Upper lobe of right lung (tissue), 1 donor: Measurements from ENCODE around the gene SLC44A1. TPM values are rescaled to one million over a fixed set of nuclear protein-coding genes. Genes with fewer than 3 reads are reported as not detected.

ENCODE experiments used
- ATAC-seq: fragments of 200-7000 bp; cut with Tn5 transposase; one replicate; pipeline ENCODE4 v1.9.1; 2020; ENCODE audit warnings: mild to moderate bottlenecking, moderate library complexity
- DNase-seq: peaks from one replicate; pipeline ENCODE4 v3.0.0-alpha.2; 2020
- H3K27ac ChIP-seq: fragments of 200-600 bp; one replicate; pipeline ENCODE4 v1.8.0; 2022
- H3K27me3 ChIP-seq: fragments of 200-600 bp; one replicate; pipeline ENCODE4 v1.8.0; 2022; ENCODE audit warnings: mild to moderate bottlenecking
- H3K36me3 ChIP-seq: fragments of 200-600 bp; one replicate; pipeline ENCODE4 v1.8.0; 2022
- H3K4me1 ChIP-seq: fragments of 200-600 bp; one replicate; pipeline ENCODE4 v1.8.0; 2022
- H3K4me3 ChIP-seq: fragments of 200-600 bp; one replicate; pipeline ENCODE4 v1.8.0; 2022; ENCODE audit warnings: mild to moderate bottlenecking
- H3K9me3 ChIP-seq: fragments of 200-600 bp; one replicate; pipeline ENCODE4 v1.8.0; 2022
- intact Hi-C: fragments of 100-400 bp; cut with DNase I; formaldehyde crosslinking; loops from one replicate; pipeline ENCODE4 v1.11.0; 2022
- total RNA-seq: library from RNA; stranded (reverse); fragmentation: NEBNext Ultra II Directional; extraction: Animal tissue kit (Norgen Biotek cat#: 25700); gene quantifications from one replicate; pipeline ENCODE4 v1.2.1, GENCODE V29; 2021
- TF ChIP-seq, protein P1 (sequence below): fragments of 200-600 bp; IDR thresholded peaks from one replicate; pipeline ENCODE4 v1.8.0; 2022; ENCODE audit warnings: antibody characterized with exemption
- donor health status: DM: no; HTN: yes; CAD: no; lungs with severe emphysema.

SLC44A1 gene
- total RNA-seq, 1 donor from 2014 or later = 66.1 TPM

DNA sequence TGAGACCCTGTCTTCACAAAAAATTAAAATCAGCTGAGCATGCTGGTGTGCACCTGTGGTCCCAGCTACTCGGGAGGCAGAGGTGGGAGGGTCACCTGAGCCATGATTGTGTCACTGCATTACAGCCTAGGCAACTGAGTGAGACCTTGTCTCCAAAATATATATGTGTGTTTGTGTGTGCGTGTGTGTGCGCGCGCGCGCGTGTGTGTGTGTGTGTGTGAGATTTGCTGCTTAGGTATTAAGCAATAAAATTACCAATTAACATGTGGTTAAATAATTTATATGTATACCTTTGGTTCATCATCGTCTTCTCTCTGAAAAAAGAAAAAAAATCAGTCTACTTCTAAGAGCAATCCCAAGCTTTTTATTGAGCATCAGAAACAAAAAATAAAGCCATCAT lies 117.4 kb downstream of the SLC44A1 start:
- TF ChIP-seq, protein P1, sequence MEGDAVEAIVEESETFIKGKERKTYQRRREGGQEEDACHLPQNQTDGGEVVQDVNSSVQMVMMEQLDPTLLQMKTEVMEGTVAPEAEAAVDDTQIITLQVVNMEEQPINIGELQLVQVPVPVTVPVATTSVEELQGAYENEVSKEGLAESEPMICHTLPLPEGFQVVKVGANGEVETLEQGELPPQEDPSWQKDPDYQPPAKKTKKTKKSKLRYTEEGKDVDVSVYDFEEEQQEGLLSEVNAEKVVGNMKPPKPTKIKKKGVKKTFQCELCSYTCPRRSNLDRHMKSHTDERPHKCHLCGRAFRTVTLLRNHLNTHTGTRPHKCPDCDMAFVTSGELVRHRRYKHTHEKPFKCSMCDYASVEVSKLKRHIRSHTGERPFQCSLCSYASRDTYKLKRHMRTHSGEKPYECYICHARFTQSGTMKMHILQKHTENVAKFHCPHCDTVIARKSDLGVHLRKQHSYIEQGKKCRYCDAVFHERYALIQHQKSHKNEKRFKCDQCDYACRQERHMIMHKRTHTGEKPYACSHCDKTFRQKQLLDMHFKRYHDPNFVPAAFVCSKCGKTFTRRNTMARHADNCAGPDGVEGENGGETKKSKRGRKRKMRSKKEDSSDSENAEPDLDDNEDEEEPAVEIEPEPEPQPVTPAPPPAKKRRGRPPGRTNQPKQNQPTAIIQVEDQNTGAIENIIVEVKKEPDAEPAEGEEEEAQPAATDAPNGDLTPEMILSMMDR = no peak
- H3K27ac ChIP-seq = no peak overlapping the region
- no peak for ATAC-seq
- H3K4me1 ChIP-seq = no peaks in the 10 kb centered on the region
- peaks cover 31% of the 10 kb centered on the region for H3K36me3 ChIP-seq
- no peaks in the 10 kb centered on the region for H3K27me3 ChIP-seq
- H3K9me3 ChIP-seq = no peaks in the 10 kb centered on the region
- intact Hi-C loops = no loop called here
- no peak overlapping the region for H3K4me3 ChIP-seq
- no peak for DNase-seq

DNA sequence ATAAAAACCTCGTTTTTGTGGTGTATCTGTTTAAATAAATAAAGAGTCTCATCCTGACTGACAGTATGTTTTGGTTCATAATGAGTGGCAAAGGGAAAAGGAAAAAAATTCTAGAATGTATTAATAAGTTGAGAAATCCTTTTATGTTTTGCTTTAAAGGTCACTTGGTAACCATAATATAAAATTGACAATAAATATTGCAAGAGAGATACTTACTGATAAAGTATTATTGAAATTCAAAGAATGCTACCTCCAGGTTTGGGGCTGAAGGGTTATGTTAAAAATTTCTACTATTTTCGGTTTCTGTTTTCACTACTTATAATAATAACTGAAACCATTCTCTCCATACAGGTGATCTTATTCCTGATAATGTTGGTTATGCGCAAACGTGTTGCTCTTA lies 118.0 kb downstream of the SLC44A1 start:
- Histone ChIP-seq H3K27ac (no peak overlapping the region), H3K4me3 (no peak overlapping the region), H3K9me3 (no peaks in the 10 kb centered on the region), H3K36me3 (peaks cover 37% of the 10 kb centered on the region), H3K27me3 (no peaks in the 10 kb centered on the region), H3K4me1 (no peaks in the 10 kb centered on the region)
- intact Hi-C loops = no loop called here
- TF ChIP-seq, protein P1 = no peak
- DNase-seq = no peak
- no peak for ATAC-seq

DNA sequence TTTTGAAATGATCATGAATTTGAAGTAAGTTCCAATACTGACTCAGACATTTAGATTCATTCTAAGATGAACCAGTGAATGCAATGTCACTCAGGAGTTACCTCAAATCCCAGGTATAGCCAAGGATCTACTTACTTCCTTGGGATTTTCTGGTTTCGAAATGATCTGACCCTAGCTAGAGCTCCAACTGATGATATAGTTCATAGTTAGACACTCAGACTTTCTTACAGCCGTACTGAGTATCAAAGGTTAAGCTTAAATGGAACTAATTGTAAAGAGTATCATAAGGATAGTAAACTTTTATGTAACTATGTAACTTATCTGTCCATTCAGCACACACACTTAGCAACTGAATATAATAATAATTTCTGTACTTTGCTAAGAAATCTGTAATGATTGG lies 119.4 kb downstream of the SLC44A1 start:
- no peaks in the 10 kb centered on the region for H3K27me3 ChIP-seq
- no peaks in the 10 kb centered on the region for H3K9me3 ChIP-seq
- H3K36me3 ChIP-seq = peaks cover 40% of the 10 kb centered on the region
- no peak overlapping the region for H3K27ac ChIP-seq
- H3K4me1 ChIP-seq = no peaks in the 10 kb centered on the region
- no peak for ATAC-seq
- intact Hi-C loops = no loop called here
- DNase-seq = no peak
- no peak overlapping the region for H3K4me3 ChIP-seq
- TF ChIP-seq, protein P1 = no peak

DNA sequence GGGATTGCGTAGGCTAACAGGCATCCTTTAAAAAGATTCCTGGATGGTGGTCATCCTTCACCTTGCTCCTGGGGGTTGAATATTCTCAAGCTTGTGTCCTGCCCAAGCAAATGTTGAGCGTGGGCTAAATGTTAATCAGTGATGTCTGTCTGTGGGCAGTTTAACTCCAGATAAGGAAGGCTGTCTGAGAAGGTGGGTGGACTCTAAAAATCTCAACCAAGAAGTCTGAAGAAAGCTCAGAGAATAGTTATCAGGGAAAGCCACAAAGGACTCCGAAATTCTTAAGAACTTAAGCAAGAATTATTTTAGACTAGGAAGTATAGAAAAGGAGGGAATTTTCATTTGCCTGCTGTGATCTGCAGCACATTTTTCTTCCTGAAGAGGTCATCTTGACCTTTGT lies 125.5 kb downstream of the SLC44A1 start:
- no peak for ATAC-seq
- no peaks in the 10 kb centered on the region for H3K9me3 ChIP-seq
- no peaks in the 10 kb centered on the region for H3K4me1 ChIP-seq
- DNase-seq = no peak
- H3K27ac ChIP-seq = no peak overlapping the region
- H3K27me3 ChIP-seq = no peaks in the 10 kb centered on the region
- intact Hi-C loops = no loop called here
- TF ChIP-seq, protein P1 = no peak
- peaks cover 26% of the 10 kb centered on the region for H3K36me3 ChIP-seq
- H3K4me3 ChIP-seq = no peak overlapping the region

DNA sequence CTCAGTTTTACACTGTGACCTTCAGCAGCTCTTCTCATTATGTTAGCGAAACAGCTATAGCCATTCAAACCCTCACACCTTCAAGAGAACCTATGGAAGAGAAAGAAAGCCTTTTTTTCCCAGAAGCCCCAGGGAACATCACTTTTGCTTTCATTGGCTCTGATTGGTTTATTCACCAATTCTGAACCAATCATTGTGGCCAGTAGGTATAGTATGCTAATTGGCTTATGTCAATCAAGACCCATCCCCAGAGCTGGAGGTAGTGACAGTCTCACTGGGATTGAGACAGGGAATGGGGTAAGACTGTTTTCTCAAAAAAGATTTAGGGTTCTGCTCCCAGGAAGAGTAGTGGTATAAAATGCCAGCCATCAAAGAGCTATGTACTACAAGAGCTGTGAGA lies 129.3 kb downstream of the SLC44A1 start:
- no peaks in the 10 kb centered on the region for H3K27me3 ChIP-seq
- ATAC-seq (no peak), DNase-seq (no peak)
- H3K4me3 ChIP-seq = no peak overlapping the region
- no peaks in the 10 kb centered on the region for H3K9me3 ChIP-seq
- peaks cover 21% of the 10 kb centered on the region for H3K36me3 ChIP-seq
- intact Hi-C loops = no loop called here
- H3K27ac ChIP-seq = no peak overlapping the region
- H3K4me1 ChIP-seq = no peaks in the 10 kb centered on the region
- TF ChIP-seq, protein P1 = no peak

DNA sequence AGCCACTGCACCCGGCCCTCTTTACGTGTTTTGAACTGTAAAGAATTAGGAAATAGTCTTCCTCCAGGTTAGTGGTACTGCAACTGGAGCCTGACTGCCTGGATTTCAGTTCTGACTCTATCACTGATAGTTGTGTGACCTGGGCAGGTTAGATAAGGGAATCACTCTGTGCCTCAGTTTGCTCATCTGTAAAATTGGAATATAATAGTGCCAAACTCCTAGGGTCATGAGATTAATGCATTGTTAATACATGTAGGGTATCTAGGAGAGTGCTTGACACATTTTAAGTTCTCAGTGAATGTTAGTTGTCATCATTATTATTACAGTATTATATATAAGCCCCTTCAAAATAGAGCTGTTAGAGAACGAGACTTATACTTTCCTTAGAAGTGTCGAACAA lies 130.9 kb downstream of the SLC44A1 start:
- H3K4me3 ChIP-seq = no peak overlapping the region
- no peaks in the 10 kb centered on the region for H3K4me1 ChIP-seq
- peaks cover 21% of the 10 kb centered on the region for H3K36me3 ChIP-seq
- DNase-seq = no peak
- intact Hi-C loops = no loop called here
- TF ChIP-seq, protein P1 = no peak
- no peaks in the 10 kb centered on the region for H3K9me3 ChIP-seq
- H3K27ac ChIP-seq = no peak overlapping the region
- no peaks in the 10 kb centered on the region for H3K27me3 ChIP-seq
- no peak for ATAC-seq
